Measurements from ENCODE around the gene CDC42EP3. TPM values are rescaled to one million over a fixed set of nuclear protein-coding genes. Genes with fewer than 3 reads are reported as not detected.

Gene CDC42EP3
- total and polyA plus RNA-seq, 12 donors: 4.2 to 30.2 (median 10.7) TPM

DNA sequence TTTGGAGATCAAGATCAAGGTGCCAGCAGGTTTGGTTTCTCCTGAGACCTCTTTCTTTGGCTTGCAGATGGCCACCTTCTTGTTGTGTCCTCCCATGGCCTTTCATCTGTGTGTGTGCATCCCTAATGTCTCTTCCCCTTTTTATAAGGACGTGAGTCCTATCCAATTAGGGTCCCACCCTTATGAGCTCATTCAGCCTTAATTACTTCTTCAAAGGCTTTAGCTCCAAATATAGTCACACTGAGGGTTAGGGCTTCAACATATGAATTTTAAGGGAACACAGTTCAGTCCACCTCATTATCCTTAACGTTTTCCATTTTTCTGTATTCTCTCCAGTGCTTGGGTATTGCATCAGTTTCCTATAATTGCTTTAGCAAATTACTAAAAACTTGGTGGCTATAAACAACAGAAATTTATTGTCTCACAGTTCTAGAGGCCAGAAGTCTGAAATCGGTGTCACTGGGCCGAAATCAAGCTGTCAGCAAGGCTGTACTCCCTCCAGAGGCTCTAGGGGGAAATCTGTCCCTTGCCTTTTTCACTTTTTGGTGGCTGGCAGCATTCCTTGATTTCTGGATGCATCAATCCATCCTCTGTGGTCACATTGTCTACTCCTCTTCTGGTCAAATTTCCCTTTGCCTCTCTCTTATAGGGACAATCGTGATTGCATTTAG is 34.1 kb downstream of the CDC42EP3 start:
- no peaks in the 10 kb centered on the region for H3K9me3 ChIP-seq (replicated peaks in 1 of 3)
- DNase-seq: no peak
- H3K4me3 ChIP-seq: no peak overlapping the region
- peaks cover 0 to 6% of the 10 kb centered on the region in 2 donors for H3K4me1 ChIP-seq (replicated peaks in 1 of 2)
- H3K36me3 ChIP-seq (replicated peaks in 1 of 2): no peaks in the 10 kb centered on the region
- no peak for TF ChIP-seq POLR2A (IDR thresholded peaks at IDR 0.05)
- TF ChIP-seq, protein P1, sequence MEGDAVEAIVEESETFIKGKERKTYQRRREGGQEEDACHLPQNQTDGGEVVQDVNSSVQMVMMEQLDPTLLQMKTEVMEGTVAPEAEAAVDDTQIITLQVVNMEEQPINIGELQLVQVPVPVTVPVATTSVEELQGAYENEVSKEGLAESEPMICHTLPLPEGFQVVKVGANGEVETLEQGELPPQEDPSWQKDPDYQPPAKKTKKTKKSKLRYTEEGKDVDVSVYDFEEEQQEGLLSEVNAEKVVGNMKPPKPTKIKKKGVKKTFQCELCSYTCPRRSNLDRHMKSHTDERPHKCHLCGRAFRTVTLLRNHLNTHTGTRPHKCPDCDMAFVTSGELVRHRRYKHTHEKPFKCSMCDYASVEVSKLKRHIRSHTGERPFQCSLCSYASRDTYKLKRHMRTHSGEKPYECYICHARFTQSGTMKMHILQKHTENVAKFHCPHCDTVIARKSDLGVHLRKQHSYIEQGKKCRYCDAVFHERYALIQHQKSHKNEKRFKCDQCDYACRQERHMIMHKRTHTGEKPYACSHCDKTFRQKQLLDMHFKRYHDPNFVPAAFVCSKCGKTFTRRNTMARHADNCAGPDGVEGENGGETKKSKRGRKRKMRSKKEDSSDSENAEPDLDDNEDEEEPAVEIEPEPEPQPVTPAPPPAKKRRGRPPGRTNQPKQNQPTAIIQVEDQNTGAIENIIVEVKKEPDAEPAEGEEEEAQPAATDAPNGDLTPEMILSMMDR (IDR thresholded peaks at IDR 0.05): no peak
- H3K27me3 ChIP-seq: no peaks in the 10 kb centered on the region
- intact Hi-C loops (cut with DNase I): no loop called here
- WGBS, 4 donors: 59 to 76% (median 66%) methylated on average over 5 of the region's 5 CpGs
- H3K27ac ChIP-seq: no peak overlapping the region

DNA sequence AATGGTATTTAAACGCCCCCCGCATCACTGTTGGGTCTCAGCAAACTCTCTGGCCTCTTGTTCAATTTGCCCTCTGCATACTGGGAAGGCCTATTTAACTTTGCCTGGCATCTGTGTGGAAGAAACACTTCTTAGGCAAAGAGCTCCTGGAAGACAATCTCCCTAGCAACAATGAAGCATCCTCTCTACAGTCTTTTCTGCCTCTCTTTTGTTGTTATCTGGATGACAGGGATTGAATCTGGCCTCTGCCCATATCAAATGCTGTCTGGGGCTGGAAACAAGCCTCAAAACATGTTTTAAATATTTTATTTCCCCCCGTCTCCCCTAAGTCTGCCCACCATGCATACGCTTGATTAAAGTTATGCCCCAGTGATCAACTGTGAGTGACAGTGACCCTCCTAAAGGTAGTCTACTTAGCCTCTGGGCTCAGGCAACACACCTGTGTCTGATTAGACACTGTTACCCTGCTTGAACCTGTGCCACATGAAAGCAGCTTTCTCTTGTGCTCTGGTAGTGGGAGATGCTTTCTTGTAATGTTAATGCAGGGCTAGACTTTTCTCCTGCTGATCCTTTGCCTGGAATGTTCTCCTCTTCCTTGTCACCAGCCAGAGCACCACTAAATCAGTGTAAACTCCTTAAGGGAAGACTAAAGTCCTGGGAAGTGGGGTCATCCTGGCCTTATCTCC is 34.9 kb downstream of the CDC42EP3 start:
- TF ChIP-seq POLR2A (IDR thresholded peaks at IDR 0.05): no peak
- TF ChIP-seq, protein P1 (IDR thresholded peaks at IDR 0.05): no peak
- H3K9me3 ChIP-seq (replicated peaks in 1 of 3): no peaks in the 10 kb centered on the region
- H3K4me3 ChIP-seq: no peak overlapping the region
- intact Hi-C loops (cut with DNase I): no loop called here
- DNase-seq: no peak
- peaks cover 0 to under 1% of the 10 kb centered on the region in 2 donors for H3K4me1 ChIP-seq (replicated peaks in 1 of 2)
- H3K27me3 ChIP-seq: no peaks in the 10 kb centered on the region
- no peaks in the 10 kb centered on the region for H3K36me3 ChIP-seq (replicated peaks in 1 of 2)
- WGBS, 4 donors: 79 to 86% (median 84%) methylated on average over 4 of the region's 4 CpGs
- H3K27ac ChIP-seq: no peak overlapping the region

DNA sequence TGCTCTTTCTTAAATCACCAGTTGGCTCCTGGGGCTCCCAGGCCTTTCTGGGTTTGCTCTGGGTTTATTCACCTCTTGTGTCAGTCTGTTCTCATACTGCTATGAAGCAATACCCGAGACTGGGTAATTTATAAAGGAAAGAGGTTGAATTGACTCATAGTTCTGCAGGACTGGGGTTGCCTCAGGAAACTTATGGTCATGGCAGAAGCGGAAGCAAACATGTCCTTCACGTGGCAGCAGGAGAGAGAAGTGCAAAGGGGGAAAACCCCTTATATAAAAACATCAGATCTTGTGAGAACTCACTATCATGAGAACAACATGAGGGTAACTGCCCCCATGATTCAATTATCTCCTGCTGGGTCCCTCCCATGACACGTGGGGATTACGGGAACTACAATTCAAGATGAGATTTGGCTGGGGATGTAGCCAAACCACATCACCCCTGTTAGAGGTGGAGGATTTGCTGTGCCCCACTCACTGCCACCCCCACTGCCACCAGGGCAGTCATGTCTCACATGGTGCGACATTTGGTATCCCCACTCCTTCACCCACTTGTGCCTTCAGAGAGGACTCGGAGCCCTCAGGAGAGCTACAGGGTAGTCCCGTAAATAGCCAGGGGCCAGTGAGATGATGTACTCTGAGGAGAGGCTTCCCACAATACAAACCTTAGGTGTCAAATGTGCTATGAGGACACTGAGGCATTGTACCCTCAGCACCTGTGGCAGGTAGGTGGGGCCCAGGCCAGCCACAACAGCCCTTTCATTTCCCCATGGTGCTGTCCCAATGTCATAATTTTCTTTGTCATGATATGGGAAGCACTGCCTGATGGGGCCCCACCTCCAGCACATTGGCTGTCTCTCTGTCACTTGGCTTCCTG is 35.7 kb downstream of the CDC42EP3 start:
- Histone ChIP-seq H3K4me1 (replicated peaks in 1 of 2) (no peaks in the 10 kb centered on the region), H3K27me3 (no peaks in the 10 kb centered on the region), H3K4me3 (no peak overlapping the region), H3K27ac (peak overlapping the region in 1 of 5 donors; percentile 51), H3K9me3 (replicated peaks in 1 of 3) (no peaks in the 10 kb centered on the region), H3K36me3 (replicated peaks in 1 of 2) (no peaks in the 10 kb centered on the region)
- TF ChIP-seq POLR2A (IDR thresholded peaks at IDR 0.05): no peak
- TF ChIP-seq, protein P1 (IDR thresholded peaks at IDR 0.05): no peak
- DNase-seq: peak in 4 of 7 donors; percentile 29 to 69 (median 52)
- intact Hi-C loops (cut with DNase I): no loop called here
- 50 to 70% (median 63%) methylated on average over 7 to 8 of the region's 8 CpGs for WGBS, 4 donors

DNA sequence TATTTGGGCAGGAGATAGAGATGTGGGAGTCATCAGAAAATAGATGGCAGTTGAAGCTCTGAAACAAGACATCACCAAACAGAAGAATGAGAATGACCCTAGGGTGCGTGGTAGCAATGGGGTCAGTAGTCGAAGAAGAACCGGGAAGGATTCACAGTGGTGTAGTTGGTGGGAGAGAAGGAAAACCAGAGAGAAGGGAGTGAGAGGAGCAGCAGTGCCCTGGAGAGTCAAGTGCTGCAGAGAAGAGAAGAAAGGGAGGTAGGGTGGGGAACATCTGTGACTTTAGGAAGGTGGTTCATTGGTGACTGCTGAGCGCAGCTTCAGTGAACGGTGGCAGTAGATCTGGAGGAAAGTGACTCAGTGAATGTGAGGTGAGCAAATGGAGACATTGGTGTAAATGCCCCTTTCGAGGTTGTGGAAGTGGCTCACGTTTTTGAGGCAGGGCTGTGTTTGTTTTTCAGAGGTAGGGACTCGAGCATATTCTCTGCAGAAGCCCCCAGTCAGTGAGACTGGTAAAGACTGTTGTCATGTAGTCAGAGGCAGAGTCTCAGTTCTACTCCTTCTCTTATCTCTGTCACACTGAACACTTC is 36.4 kb downstream of the CDC42EP3 start:
- DNase-seq: no peak
- H3K27ac ChIP-seq: peak overlapping the region in 1 of 5 donors; percentile 56
- 74 to 84% (median 83%) methylated on average over 8 of the region's 8 CpGs for WGBS, 4 donors
- no peaks in the 10 kb centered on the region for H3K4me1 ChIP-seq (replicated peaks in 1 of 2)
- TF ChIP-seq, protein P1 (IDR thresholded peaks at IDR 0.05): no peak
- no peak for TF ChIP-seq POLR2A (IDR thresholded peaks at IDR 0.05)
- no peaks in the 10 kb centered on the region for H3K36me3 ChIP-seq (replicated peaks in 1 of 2)
- intact Hi-C loops (cut with DNase I): no loop called here
- H3K9me3 ChIP-seq (replicated peaks in 1 of 3): no peaks in the 10 kb centered on the region
- no peaks in the 10 kb centered on the region for H3K27me3 ChIP-seq
- no peak overlapping the region for H3K4me3 ChIP-seq

Data from adrenal gland (tissue), 12 donors.